ENCODE measurements around the gene HSPA9. TPM values are rescaled to one million over a fixed set of nuclear protein-coding genes. Genes with fewer than 3 reads are reported as not detected.
"Not testable (repeated sequence)": the region's sequence is repeated elsewhere in the genome, so short reads cannot be mapped to it uniquely, and the experiment has no call there.

HSPA9 gene
- total and polyA plus RNA-seq, 2 of the 13 experiments (the other 11 are each of a cell fraction or from before 2014, with no cell fraction given): 165 to 478 TPM

DNA sequence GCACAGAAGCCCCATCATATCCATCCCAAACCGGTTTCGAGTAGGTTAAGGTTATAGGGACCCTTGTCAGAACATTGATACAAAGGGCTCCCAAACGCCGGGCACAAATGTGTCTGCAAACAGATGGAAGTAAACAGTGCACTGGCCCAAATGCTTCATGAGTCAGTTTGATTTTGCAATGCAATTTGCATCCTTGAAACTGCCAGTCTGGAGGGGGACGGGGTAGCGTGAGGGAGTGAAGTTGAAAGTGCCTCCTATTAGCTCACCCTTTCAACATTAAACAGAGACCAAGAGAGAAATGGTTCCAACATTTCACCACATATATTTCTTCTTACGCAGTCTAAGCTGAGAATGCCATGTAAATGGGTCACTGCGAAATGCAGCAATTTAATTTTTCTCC is 67.7 kb downstream of the HSPA9 start (continued):
- TF ChIP-seq, protein P1, sequence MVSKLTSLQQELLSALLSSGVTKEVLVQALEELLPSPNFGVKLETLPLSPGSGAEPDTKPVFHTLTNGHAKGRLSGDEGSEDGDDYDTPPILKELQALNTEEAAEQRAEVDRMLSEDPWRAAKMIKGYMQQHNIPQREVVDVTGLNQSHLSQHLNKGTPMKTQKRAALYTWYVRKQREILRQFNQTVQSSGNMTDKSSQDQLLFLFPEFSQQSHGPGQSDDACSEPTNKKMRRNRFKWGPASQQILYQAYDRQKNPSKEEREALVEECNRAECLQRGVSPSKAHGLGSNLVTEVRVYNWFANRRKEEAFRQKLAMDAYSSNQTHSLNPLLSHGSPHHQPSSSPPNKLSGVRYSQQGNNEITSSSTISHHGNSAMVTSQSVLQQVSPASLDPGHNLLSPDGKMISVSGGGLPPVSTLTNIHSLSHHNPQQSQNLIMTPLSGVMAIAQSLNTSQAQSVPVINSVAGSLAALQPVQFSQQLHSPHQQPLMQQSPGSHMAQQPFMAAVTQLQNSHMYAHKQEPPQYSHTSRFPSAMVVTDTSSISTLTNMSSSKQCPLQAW (CRISPR knock-in tag; IDR thresholded peaks at IDR 0.05): 0 out of 2 replicates have a peak, but pooled peaks have one; percentile 49
- TF ChIP-seq BHLHE40 (IDR thresholded peaks at IDR 0.05; ENCODE audit: low read length): peak; percentile 43; the same call in 1 of the 2 replicates
- peak; percentile 68; the same call in 1 of the 2 replicates for TF ChIP-seq LCORL (IDR thresholded peaks at IDR 0.05)
- peak; percentile 89 for TF ChIP-seq LCORL (CRISPR knock-in tag; IDR thresholded peaks at IDR 0.05)
- peak in 1 of 2 experiments; percentile 73; a peak in 2 of 4 replicates for TF ChIP-seq KLF16 (CRISPR knock-in tag; IDR thresholded peaks at IDR 0.05)
- peak; percentile 65; the same call in 1 of the 2 replicates for TF ChIP-seq CBX5 (CRISPR knock-in tag; IDR thresholded peaks at IDR 0.05; ENCODE audit: borderline replicate concordance)
- TF ChIP-seq JUNB (CRISPR knock-in tag; IDR thresholded peaks at IDR 0.05; ENCODE audit: borderline replicate concordance): peak; percentile 66; the same call in 1 of the 2 replicates
- TF ChIP-seq BCL6 (CRISPR knock-in tag; IDR thresholded peaks at IDR 0.05): peak; percentile 29; the same call in 1 of the 2 replicates
- peak; percentile 61; the same call in 1 of the 2 replicates for TF ChIP-seq FOXK1 (CRISPR knock-in tag; IDR thresholded peaks at IDR 0.05; ENCODE audit: borderline replicate concordance, low read depth)
- TF ChIP-seq HDAC2 (CRISPR knock-in tag; IDR thresholded peaks at IDR 0.05): peak; percentile 77; the same call in 1 of the 2 replicates
- 0 out of 2 replicates have a peak, but pooled peaks have one; percentile 43 for TF ChIP-seq ARID3A (IDR thresholded peaks at IDR 0.05; ENCODE audit: low read depth, low read length)
- peak; percentile 65; the same call in 1 of the 2 replicates for TF ChIP-seq SOX5 (CRISPR knock-in tag; IDR thresholded peaks at IDR 0.05; ENCODE audit: borderline replicate concordance)
- TF ChIP-seq NCOA2 (CRISPR knock-in tag; IDR thresholded peaks at IDR 0.05): peak; percentile 63; the same call in 1 of the 2 replicates
- TF ChIP-seq ZNF614 (CRISPR knock-in tag; IDR thresholded peaks at IDR 0.05; ENCODE audit: borderline replicate concordance): peak; percentile 61; the same call in 1 of the 2 replicates
- 0 out of 2 replicates have a peak, but pooled peaks have one; percentile 12 for TF ChIP-seq TBX3 (IDR thresholded peaks at IDR 0.05; ENCODE audit: borderline replicate concordance)
- 0 out of 2 replicates have a peak, but pooled peaks have one; percentile 22 for TF ChIP-seq ZNF800 (CRISPR knock-in tag; IDR thresholded peaks at IDR 0.05)
- not testable (repeated sequence) for TF ChIP-seq FOXA1, SOX13 (IDR thresholded peaks at IDR 0.05)
- peak; percentile 64 for TF ChIP-seq FOXA1 (CRISPR knock-in tag; IDR thresholded peaks at IDR 0.05)
- TF ChIP-seq DPF2 (CRISPR knock-in tag; IDR thresholded peaks at IDR 0.05; ENCODE audit: borderline replicate concordance, low read depth): peak; percentile 53; the same call in 1 of the 2 replicates
- peak; percentile 54; the same call in 1 of the 2 replicates for TF ChIP-seq MIER3 (CRISPR knock-in tag; IDR thresholded peaks at IDR 0.05; ENCODE audit: borderline replicate concordance)
- TF ChIP-seq SOX13 (CRISPR knock-in tag; conservative IDR thresholded peaks at IDR 0.05 in 1 of 2, IDR thresholded peaks at IDR 0.05 in 1 of 2): peak in 1 of 2 experiments; percentile 64; a peak in 2 of 4 replicates
- peak; percentile 20; the same call in 1 of the 2 replicates for TF ChIP-seq HIC2 (CRISPR knock-in tag; IDR thresholded peaks at IDR 0.05; ENCODE audit: low read depth)
